HG03139 (cell line): Measurements from ENCODE around the gene SMOC1.
"Not testable (repeated sequence)": the region's sequence is repeated elsewhere in the genome, so short reads cannot be mapped to it uniquely, and the experiment has no call there.

Experiments used
- ATAC-seq: cut with Tn5 transposase; IDR thresholded peaks from one replicate; pipeline ENCODE4 v1.9.1; 2021; ENCODE audit not compliant: unreplicated experiment

The SMOC1 gene

DNA sequence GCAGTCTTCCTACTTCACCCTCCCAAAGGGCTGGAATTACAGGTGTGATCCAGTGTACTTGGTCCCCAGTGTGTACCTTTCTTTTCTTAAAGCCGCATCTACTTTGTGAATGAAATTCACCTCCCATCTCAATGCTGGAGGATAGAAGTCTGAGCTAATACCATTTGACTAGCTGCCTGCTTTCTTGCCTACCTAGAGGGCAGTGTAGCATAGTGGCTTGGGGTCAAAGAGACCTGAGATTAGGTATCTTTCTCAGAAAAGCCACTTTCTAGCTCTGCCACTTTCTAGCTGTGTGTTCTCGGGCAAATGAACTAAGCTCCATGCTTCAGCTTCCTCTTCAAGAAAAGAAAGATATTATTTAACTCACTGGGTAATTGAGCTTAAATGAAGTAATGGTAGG lies 16.9 kb downstream of the SMOC1 start:
- no peak for ATAC-seq

DNA sequence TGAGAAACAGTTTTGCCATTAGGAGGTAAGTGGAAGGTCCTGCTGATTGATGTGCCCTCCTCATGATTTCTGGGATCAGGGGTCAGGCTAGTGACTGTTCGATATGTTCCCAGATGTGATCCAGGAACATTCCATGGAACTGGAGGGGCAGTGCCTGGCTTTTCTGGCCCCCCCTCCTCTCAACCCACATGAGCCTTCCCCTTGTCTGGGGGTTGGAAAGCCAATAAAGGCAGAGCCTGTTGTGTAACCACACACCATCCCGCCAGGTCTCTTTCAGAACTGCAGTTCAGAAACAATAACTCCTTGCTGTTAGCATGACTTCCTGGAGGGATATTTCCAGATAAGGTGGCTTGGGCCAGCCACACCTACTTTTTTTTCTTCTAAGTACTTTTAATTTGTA lies 17.8 kb downstream of the SMOC1 start:
- ATAC-seq: no peak

DNA sequence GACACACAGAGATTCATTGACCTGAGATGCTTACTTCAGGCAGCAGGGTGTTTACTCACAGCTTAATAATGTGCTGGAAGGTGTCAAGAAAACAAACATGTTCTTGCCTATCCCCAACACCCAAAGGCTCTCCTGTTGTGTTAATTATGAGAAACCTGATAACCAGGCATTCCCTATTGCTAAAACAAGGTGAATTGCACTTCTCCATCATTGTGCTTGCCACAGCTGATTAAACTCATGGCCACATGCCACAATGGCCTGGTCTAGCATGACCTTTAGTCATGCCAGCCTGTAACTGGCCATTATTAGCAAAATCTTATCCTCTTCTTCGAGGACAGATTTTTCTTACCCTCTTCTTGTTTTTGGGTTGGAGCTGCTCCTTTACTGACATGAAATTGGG lies 21.4 kb downstream of the SMOC1 start:
- ATAC-seq: no peak

- no peak for ATAC-seq
These were observed 22.1 kb downstream of the SMOC1 start for GRCh38 chr14:69901113-69901951.

DNA sequence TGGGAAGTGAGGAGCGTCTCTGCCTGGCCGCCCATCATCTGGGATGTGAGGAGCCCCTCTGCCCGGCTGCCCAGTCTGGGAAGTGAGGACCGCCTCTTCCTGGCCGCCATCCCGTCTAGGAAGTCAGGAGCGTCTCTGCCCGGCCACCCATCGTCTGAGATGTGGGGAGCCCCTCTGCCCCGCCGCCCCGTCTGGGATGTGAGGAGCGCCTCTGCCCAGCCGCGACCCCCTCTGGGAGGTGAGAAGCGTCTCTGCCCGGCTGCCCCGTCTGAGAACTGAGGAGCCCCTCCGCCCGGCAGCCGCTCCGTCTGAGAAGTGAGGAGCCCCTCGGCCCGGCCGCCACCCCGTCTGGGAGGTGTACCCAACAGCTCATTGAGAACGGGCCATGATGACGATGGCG lies 23.8 kb downstream of the SMOC1 start:
- not testable (repeated sequence) for ATAC-seq

GRCh38 chr14:69904246-69904645 lies 25.0 kb downstream of the SMOC1 start:
- no peak for ATAC-seq

DNA sequence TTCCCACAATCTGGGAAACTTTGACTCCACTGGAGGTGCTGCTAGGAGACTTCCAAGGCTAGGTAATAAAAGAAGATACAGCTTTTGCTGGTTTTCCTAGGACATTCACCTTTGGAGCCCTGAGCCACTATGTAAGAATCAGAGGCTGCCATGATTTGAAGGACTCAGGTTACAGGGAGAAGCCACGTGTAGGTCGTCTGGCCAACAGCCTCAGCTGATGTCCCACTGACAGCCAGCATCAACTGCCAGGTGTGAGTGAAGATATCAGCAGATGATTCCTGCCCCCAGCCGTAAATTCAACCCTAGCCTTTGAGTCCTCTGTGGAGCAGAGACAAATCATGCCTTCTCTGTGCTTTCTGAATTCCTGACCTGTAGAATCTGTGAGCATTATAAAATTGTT lies 27.0 kb downstream of the SMOC1 start:
- ATAC-seq: no peak

- ATAC-seq: no peak
These were observed 30.8 kb downstream of the SMOC1 start for GRCh38 chr14:69909826-69910550.

DNA sequence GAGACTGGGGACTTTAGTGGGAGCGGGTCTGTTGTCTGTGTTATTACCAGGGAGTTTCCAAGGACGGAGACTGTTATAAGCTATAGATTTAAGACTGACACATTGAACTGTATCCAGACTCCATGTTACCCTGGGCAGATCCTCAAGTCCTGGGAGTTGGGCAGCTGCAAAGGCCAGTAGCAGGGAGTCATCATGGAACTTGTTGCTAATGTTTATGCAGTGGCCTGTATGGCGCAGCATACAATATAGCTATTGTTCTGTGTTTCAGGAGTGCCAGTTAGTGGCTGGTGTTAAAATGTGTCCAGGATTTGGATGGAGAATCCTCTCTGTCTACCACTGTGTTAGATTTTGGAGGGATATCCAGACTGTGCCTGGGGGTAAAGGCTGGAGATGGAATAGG lies 31.7 kb downstream of the SMOC1 start:
- ATAC-seq: no peak

GRCh38 chr14:69913686-69914085 lies 34.5 kb downstream of the SMOC1 start:
- ATAC-seq: no peak

- no peak for ATAC-seq
These were observed 37.2 kb downstream of the SMOC1 start for GRCh38 chr14:69916396-69916795.

GRCh38 chr14:69917287-69917686 lies 38.1 kb downstream of the SMOC1 start:
- ATAC-seq: no peak

- ATAC-seq: no peak
These were observed 40.6 kb downstream of the SMOC1 start for GRCh38 chr14:69919815-69920214.

GRCh38 chr14:69921052-69921451 lies 41.8 kb downstream of the SMOC1 start:
- no peak for ATAC-seq

DNA sequence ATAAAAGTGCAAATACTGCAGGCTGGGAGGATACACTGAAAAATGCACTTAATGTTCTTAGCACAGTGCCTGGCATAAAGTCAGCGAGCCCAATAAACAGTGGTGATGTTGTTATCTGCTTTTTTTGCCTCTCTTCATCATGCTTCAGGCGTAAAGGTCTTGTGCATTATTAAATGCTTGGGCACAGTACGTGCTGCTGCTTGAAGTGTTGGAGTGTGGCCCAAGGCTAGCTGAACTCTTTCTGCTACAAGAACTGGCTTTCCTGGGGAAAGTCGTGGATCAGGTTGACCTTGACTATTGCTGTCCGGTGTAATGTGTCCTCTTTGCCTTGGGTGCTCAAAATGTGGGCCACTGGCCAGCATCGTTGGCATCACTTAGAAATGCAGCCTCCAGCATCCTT lies 43.0 kb downstream of the SMOC1 start:
- no peak for ATAC-seq

DNA sequence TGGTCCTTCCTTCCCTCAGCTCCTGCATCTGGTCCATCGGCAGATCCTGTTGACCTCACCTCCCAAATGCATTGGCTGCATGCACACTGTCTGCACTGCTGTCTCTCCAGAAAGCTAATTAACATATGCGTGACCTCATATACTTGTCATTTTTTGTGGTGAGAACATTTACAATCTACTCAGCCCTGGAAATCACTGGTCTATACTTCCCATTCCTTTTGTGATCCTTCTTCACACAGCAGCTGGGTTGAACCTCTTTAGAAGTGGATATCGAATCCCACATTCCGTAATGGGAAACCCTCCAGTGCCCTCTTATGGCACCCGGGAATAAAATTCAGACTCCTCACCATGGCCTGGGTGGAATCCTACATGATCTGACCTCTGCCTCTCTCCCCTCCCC lies 45.0 kb downstream of the SMOC1 start:
- ATAC-seq: no peak

DNA sequence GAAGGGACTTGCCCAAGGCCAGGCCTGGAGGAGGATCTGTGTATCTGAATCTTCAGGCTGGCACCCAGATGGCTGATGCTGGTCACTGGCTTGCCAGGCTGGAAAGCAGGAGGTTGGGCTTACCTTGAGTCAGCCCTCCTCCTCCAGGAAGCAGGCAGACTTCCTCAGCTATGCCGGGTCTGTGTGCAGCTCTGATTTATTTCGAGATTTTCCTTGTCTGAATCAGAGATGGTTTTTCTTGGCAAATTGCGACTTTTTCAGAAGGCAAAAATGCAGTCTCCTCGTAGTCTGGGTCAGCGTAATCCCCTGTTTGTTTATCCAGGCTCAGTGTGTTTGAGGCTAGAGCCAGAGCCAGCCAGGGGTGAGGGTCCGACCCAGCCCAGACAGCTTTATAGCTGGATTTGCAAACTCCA lies 48.9 kb downstream of the SMOC1 start:
- ATAC-seq: no peak

GRCh38 chr14:69930780-69931379 lies 51.7 kb downstream of the SMOC1 start:
- no peak for ATAC-seq

- ATAC-seq: no peak
These were observed 52.7 kb downstream of the SMOC1 start for GRCh38 chr14:69931960-69932359.

GRCh38 chr14:69932391-69932790 lies 53.2 kb downstream of the SMOC1 start:
- ATAC-seq: no peak

DNA sequence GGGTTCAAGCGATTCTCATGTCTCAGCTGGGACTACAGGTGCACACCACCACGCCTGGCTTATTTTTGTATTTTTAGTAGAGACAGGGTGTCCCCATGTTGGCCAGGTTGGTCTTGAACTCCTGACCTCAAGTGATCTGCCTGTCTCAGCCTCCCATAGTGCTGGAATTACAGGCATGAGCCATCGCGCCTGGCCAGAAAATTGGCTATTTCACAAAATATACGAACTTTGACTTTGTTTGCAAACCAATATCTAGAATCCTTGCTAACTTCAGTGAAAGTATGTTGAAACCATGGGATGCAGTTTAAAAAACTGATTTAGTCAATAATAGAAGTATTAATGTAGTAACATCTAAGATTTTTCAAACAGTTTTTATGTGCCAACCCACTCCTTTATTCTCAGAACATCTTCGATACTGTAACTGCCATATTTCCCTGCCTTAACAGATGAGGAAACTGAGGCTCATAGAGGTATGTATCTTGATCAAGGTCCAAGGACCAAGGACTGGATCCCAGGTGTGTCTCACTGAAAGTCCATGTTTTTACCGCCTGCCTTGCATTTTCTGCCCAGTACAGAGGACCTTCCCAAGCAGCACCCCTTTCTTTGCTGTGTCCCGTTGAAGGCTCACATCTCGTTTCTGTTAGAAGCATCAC lies 54.5 kb downstream of the SMOC1 start:
- no peak for ATAC-seq
